ENCODE data around the gene SMPDL3A. TPM values are rescaled to one million over a fixed set of nuclear protein-coding genes. Genes with fewer than 3 reads are reported as not detected.

SMPDL3A gene
- total and polyA plus RNA-seq, 2 of the 8 experiments (the other 6 are each of a cell fraction or from before 2014, with no cell fraction given), result 3.5 to 3.9 TPM

DNA sequence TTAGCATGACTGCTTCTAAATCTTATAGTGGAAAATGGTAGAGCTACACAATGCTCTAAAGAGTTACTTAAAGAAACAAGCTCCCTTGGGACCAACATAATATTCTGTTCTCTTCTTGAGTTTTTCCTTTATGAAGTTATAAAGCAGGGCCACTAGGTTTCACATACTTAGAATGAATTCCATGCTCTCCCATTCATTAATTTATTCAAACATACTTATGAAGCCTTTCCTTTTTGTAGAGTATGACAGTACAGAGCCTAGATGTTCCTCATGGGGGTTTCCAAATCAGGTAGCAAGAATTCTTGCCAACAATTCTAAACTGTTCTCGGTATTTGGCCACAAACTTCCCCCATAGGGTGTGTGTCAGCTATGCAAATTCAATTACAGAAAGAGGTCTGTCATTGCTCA is 30.1 kb upstream of the SMPDL3A start:
- H4K91ac ChIP-seq (replicated peaks; ENCODE audit: insufficient read length, low read length), result no peak overlapping the region
- H3K9me3 ChIP-seq (ENCODE audit: insufficient read depth in 2 of 2, low read depth in 1 of 2, low read length in 1 of 2), result no peaks in the 10 kb centered on the region
- 0 out of 7 replicates have a peak, but pooled peaks cover 0 to 1% (median 0%) of the 10 kb centered on the region in 4 experiments for H3K27me3 ChIP-seq (replicated peaks in 1 of 4; ENCODE audit: control insufficient read depth in 3 of 4, extremely low read depth in 1 of 4, insufficient read depth in 3 of 4, low read length in 3 of 4)
- no peaks in the 10 kb centered on the region for H3K79me2 ChIP-seq (ENCODE audit: control insufficient read depth in 1 of 2, insufficient read depth in 2 of 2, low read length in 2 of 2)
- no peaks in the 10 kb centered on the region for H3K36me3 ChIP-seq (ENCODE audit: control insufficient read depth in 2 of 4, insufficient read depth in 4 of 4, low read length in 3 of 4)
- H3K4me1 ChIP-seq (replicated peaks in 1 of 4; ENCODE audit: control insufficient read depth in 3 of 4, insufficient read depth in 4 of 4, low read length in 3 of 4), result peaks cover 0 to 4% (median 0%) of the 10 kb centered on the region in 4 experiments; a peak in 1 of 7 replicates
- H2BK120ac ChIP-seq (replicated peaks; ENCODE audit: low read depth, low read length), result no peak overlapping the region
- no peak overlapping the region for H3K4me2 ChIP-seq (ENCODE audit: insufficient read depth in 1 of 2, low read depth in 2 of 2, low read length in 2 of 2)
- H4K5ac ChIP-seq (ENCODE audit: insufficient read length, low read depth, low read length), result no peak overlapping the region
- no peak overlapping the region for H2BK5ac ChIP-seq (ENCODE audit: low read depth, low read length)
- H3K27ac ChIP-seq (ENCODE audit: low read depth, low read length), result no peak overlapping the region
- FAIRE-seq, result no peak
- ChIA-PET CTCF (ENCODE audit: partially characterized antibody) (interaction anchor here (0.8 to 2.4 kb wide), 6 partner anchors 14 to 92 kb away, joined by 3 to 9 read pairs (median 4); no protein-coding TSS in a partner anchor), POLR2A (ENCODE audit: partially characterized antibody) (interaction anchor here (1.3 kb wide), 1 partner anchor 20 kb away, joined by 3 read pairs; no protein-coding TSS in a partner anchor)
- H2BK15ac ChIP-seq (ENCODE audit: low read length), result no peak overlapping the region
- no peak overlapping the region for H3K4ac ChIP-seq (replicated peaks; ENCODE audit: insufficient read length, low read depth, low read length)
- TF ChIP-seq ATF2 (IDR thresholded peaks at IDR 0.05; ENCODE audit: low read length), result no peak
- TF ChIP-seq EGR1 (IDR thresholded peaks at IDR 0.05; ENCODE audit: borderline replicate concordance, low read depth, low read length), result no peak
- TF ChIP-seq TAF1 (IDR thresholded peaks at IDR 0.05; ENCODE audit: low read depth, low read length), result no peak
- no peak for TF ChIP-seq SUZ12 (IDR thresholded peaks at IDR 0.05; ENCODE audit: low read length)
- TF ChIP-seq ZNF274 (IDR thresholded peaks at IDR 0.05; ENCODE audit: borderline replicate concordance, extremely low read depth, low read length), result no peak
- no peak for TF ChIP-seq GTF2F1 (IDR thresholded peaks at IDR 0.05; ENCODE audit: borderline replicate concordance, low read depth, low read length)
- TF ChIP-seq RNF2 (IDR thresholded peaks at IDR 0.05; ENCODE audit: borderline replicate concordance, low read depth, low read length, missing control alignments, poor library complexity, severe bottlenecking), result no peak
- no peak for TF ChIP-seq RFX5 (IDR thresholded peaks at IDR 0.05; ENCODE audit: borderline replicate concordance, low read depth, low read length)
- no peak for TF ChIP-seq CBX8 (IDR thresholded peaks at IDR 0.05; ENCODE audit: borderline replicate concordance, low read depth, low read length)
- TF ChIP-seq TCF12 (IDR thresholded peaks at IDR 0.05; ENCODE audit: low read depth, low read length), result no peak
- TF ChIP-seq CTBP2 (IDR thresholded peaks at IDR 0.05; ENCODE audit: borderline replicate concordance, insufficient read depth, insufficient read length, low read length), result no peak
- no peak for TF ChIP-seq KDM5A (IDR thresholded peaks at IDR 0.05; ENCODE audit: low read length)
- no peak overlapping the region for H3K56ac ChIP-seq (replicated peaks; ENCODE audit: insufficient read length, low read depth, low read length)
- H2BK12ac ChIP-seq (ENCODE audit: low read depth, low read length), result no peak overlapping the region
- H3K4me3 ChIP-seq (ENCODE audit: extremely low read depth in 1 of 4, insufficient read depth in 2 of 4, low read depth in 3 of 4, low read length in 4 of 4), result no peak overlapping the region
- WGBS, 2 experiments (ENCODE audit: extremely low coverage in 1 of 2, insufficient coverage in 1 of 2, insufficient read length in 1 of 2, insufficient replicate concordance in 2 of 2, low coverage in 1 of 2, low lambda C conversion rate in 2 of 2, missing lambda C conversion rate in 1 of 2), result 95% methylated on average over 1 of the region's 1 CpG; no CpG with 5 or more reads in 1 of the 2 experiments
- H3K23ac ChIP-seq (ENCODE audit: insufficient read length), result no peak overlapping the region
- H3K14ac ChIP-seq (ENCODE audit: insufficient read length), result no peak overlapping the region
- H4K20me1 ChIP-seq (replicated peaks in 1 of 2; ENCODE audit: control insufficient read depth in 1 of 2, insufficient read depth in 2 of 2, low read length in 2 of 2), result no peaks in the 10 kb centered on the region
- no peak for DNase-seq (ENCODE audit: low read depth in 1 of 2, low spot score in 2 of 2)
- H3K23me2 ChIP-seq (ENCODE audit: low read depth, low read length), result no peaks in the 10 kb centered on the region
- H2BK20ac ChIP-seq (ENCODE audit: low read length), result no peak overlapping the region
- H3K9ac ChIP-seq (replicated peaks in 1 of 4; ENCODE audit: extremely low read depth in 1 of 4, low read depth in 3 of 4, low read length in 3 of 4), result no peak overlapping the region
- H4K8ac ChIP-seq (ENCODE audit: extremely low read depth, insufficient read depth, low read length), result no peak overlapping the region
- no peak overlapping the region for H2AK5ac ChIP-seq (ENCODE audit: low read depth, low read length)
- H3K79me1 ChIP-seq (ENCODE audit: low read depth, low read length), result no peaks in the 10 kb centered on the region
- no peak overlapping the region for H2AFZ ChIP-seq (ENCODE audit: low read length)
- no peak overlapping the region for H3K18ac ChIP-seq (ENCODE audit: extremely low read depth, low read length)

Data from H1 (cell line).